ENCODE results near the gene RGMB.

GRCh38 chr5:98807806-98808205, 34.3 kb downstream of the RGMB start:
- TF ChIP-seq CTCF (IDR thresholded peaks at IDR 0.05; ENCODE audit: low read length), result no peak
- TF ChIP-seq EZH2phosphoT487 (IDR thresholded peaks at IDR 0.05; ENCODE audit: low read length), result no peak
- TF ChIP-seq EZH2 (optimal IDR thresholded peaks at IDR 0.05; ENCODE audit: low read depth, low read length), result no peak

Data from MM.1S (cell line).